ENCODE data around the gene PARD3B.

Gene PARD3B

DNA sequence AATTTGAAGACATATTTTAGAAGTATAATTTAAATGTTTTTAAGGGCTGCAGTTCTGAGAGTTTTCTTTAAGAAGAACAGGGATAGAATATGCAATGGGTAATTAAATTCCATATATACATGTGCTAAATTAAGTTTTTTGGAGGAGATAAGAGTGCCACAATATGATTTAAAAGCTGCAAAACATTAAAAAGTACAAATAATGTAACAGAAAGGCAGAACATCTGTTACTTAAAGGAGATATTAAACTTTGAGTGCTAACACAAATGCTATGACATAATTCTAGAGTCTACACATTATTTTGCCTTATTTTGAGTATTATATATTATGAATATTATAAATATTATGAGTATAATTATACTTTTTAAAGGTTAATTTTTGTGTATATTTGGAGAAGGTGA, 102.4 kb downstream of the PARD3B start:
- DNase-seq (ENCODE audit: extremely low spot score, insufficient read length, low read depth) (no peak), FAIRE-seq (no peak)

DNA sequence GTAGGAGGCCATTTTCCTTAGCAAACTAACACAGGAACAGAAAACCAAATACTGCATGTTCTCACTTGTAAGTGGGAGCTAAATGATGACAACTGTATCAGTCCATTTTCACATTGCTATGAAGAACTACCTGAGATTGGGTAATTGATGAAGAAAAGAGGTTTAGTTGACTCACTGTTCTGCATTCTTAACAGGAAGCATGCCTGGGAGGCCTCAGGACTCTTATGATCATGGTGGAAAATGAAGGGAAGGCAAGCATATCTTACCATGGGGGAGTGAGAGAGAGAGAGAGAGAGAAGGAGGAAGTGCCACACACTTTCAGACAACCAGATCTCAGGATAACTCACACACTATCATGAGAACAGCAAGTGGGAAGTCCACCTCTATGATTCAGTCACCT, 105.3 kb downstream of the PARD3B start:
- no peak for DNase-seq (ENCODE audit: extremely low spot score, insufficient read length, low read depth)
- no peak for FAIRE-seq

DNA sequence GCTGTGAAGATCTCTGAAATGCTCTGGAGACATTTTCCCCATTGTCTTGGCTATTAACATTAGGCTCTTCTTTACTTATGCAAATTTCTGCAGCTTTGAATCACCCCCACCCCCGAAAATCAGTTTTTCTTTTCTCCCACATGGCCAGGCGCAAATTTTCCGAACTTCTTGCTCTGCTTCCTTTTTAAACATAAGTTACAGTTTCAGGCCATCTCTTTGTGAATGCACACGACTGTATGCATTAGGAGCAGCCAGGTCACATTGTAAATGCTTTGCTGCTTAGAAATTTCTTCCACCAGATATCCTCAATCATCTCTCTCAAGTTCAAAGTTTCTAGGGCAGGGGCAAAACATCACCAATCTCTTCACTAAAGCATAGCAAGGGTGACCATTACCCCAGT, 106.8 kb downstream of the PARD3B start:
- FAIRE-seq, result no peak
- DNase-seq (ENCODE audit: extremely low spot score, insufficient read length, low read depth), result no peak

DNA sequence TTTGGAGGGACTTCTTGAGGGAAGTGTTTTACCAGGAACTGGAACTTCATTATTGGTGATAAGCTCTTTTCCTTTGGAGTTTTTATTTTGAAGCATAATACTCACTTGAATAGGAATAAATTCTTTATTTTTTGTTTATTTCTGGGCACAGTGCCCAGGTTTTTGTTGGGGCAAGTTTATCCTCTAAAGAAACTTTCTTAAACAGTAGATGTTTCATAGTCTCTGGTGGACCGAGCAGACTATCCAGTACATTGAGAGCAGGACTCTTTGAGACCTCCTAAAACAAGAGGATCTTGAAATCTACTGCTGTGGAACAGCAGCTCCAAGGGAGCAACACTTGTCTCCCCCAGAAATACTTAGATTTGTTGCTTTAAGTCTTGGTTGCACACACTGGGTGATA, 109.4 kb downstream of the PARD3B start:
- DNase-seq (ENCODE audit: extremely low spot score, insufficient read length, low read depth) (no peak), FAIRE-seq (no peak)

DNA sequence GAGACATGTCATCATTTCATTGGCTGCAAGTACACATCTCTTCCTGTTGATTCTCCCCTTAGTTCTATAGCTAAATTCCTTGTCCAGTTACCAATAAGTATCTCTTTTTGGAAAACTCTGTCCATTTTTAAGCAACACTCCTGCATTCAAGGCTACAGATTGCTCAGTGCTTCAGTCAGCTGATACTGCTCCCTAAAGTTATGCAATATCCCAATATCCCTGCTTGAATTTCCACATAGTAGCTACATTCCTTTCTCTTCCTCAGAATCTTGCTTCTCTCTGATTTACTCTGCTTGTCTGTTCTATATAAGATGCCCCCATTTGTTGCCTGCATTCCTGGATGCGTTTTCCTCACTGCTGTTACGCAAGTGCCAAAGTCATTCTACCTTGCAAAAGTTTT, 109.8 kb downstream of the PARD3B start:
- DNase-seq (ENCODE audit: extremely low spot score, insufficient read length, low read depth) (no peak), FAIRE-seq (no peak)

DNA sequence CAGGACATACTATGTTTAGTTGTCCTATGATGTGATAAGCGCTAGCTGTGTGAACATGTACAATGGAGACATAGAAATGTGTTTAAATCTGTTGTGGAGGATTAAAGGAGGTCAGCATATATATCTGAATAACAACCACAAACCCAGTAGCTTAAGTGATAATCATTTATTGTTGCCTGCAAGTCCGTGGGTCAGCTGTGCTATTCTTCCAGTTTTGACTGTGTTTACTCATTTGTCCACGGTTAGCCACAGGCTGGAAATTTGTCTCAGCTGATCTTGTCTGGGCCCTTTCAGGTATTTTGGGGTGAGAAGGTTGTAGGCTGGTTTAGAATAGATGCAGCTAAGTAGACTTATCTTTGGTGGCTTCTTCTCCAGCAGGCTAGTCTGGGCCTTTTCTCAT, 110.4 kb downstream of the PARD3B start:
- no peak for FAIRE-seq
- no peak for DNase-seq (ENCODE audit: extremely low spot score, insufficient read length, low read depth)

DNA sequence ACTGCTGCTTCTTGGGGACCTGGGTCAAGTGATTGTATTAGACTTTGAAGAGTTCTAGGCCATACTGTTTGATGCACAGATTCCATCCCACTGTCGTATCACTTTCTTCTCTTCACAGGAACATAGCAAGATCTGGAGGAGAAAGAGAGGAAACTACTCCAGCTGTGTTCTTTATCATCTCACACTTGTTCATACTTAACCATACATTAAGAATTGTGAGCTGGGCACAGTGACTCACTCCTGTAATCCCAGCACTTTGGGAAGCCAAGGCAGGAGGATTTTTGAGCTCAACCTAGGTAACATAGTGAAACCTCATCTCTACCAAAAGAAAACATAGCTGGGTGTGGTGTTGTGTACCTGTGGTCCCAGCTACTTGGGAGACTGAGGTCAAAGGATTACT, 111.7 kb downstream of the PARD3B start:
- FAIRE-seq, result no peak
- no peak for DNase-seq (ENCODE audit: extremely low spot score, insufficient read length, low read depth)

DNA sequence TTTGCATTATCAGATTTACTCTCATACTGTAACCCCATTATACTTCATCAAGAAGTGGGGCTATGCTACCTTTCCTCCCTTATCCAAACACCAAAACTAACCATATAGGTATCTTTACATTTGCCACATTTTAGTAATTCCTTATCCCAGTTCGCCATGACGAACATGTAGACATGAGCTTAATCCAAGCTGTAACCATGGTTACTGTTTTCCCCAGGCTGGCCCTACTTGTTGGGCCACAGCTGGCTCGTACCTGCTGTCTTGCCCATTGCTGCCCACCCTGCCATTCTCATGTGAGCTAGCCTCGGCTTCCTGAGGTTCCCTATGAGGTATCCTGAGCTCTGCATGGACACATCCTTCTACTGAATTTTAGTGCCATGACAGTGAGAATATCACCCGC, 117.7 kb downstream of the PARD3B start:
- FAIRE-seq (no peak), DNase-seq (ENCODE audit: extremely low spot score, insufficient read length, low read depth) (no peak)

DNA sequence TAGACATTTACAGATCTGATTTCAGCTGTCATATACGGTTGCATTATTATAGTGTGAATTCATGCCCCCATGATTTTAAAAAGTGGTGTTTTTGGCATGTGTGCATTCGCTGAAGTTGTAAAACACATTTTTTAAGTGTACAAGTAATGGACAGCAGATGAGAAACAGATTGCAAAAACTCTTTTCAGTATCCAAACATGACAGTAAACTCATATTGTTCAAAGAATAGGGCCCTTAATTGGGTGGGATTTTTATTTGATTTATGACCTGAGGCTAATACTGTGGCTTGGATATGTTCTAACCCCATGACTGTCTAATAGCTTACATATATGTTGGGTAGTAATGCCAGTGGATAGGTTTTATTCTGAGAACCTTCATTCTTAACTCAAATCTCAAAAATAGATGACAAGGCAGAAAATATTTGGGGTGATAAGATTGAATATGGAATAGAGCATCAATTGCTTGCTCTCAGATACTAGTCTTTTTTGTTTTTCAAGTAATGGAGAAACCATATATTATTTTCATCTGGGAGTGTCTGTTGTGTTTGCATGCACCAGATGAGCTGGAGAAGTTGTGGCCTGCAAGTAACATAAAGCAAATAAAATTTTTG, 118.6 kb downstream of the PARD3B start:
- FAIRE-seq (no peak), DNase-seq (ENCODE audit: extremely low spot score, insufficient read length, low read depth) (no peak)

DNA sequence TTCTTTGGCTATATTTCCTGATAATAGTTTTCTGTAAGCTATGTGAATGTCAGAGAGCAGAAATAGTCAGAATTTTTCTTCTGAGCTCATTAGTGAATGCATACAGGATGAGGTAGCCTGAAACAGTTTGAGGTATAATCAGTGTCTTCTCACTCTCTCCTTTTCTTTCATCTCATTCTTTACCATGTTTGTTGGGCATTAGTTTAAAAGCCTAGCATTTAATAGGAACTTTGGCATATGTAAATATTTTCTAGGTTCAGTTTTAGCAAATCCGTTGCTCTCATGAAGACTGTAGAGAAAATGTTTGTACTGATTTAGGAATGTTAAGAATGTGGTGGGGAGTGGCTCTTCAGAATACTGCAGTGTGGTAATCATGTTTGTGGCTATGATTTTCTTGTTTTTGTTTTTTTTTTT, 119.4 kb downstream of the PARD3B start:
- no peak for DNase-seq (ENCODE audit: extremely low spot score, insufficient read length, low read depth)
- no peak for FAIRE-seq

DNA sequence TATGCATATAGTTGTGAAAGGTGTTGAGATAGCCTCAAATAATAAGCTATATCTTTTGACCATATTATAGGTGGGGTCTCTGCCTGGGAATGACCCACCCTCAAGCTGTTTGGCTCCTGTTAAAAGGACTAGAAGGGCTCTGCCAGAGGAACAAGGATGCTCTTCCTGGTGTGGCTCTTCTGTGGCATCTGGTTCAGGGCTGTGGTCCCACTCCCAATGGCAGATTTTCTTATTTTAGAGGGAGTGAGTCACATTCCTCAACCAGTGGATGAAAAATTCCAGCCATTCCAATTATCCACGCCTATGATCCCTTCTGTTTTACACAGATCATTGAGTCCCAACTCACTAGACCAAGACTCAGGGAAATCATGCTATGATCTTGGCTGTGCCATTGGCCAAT, 119.9 kb downstream of the PARD3B start:
- no peak for FAIRE-seq
- DNase-seq (ENCODE audit: extremely low spot score, insufficient read length, low read depth), result no peak

DNA sequence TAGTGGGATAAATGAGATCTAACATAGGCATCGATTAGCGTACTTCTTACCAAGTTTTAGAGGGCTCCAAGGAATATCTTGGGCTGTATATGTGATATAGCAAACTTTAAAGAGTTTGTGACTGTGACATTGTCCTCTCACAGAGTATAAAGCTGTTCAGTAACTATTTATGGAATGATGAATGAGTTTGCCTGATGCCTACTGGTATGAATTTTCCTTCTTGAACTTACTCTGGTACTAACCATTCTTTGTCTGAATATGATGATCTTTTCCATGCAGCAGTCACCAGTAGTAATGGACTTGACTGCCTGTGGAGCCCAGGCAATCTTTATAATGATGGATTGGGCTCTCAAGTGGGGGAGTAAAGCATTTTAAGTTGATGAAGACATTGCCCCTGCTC, 120.5 kb downstream of the PARD3B start:
- FAIRE-seq, result no peak
- no peak for DNase-seq (ENCODE audit: extremely low spot score, insufficient read length, low read depth)

DNA sequence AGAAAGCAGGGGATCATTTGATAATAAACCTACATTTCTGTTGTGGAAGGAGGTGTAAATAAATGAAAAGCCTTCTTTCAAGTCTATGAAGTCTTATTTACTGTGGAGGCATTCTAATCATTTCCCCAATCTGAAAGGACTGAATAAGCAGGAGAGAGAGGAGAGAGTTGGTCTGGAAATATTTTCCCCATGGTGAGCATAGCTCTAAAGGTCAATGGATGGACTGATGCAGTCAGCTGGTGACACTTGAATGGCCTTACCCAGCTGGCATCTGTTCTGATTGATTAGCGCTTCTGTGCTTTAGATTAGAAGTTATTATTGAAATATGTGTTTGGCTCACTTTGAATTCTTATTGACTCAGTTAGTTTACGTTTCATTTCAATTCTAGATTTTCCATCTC, 122.7 kb downstream of the PARD3B start:
- no peak for DNase-seq (ENCODE audit: extremely low spot score, insufficient read length, low read depth)
- FAIRE-seq, result no peak

DNA sequence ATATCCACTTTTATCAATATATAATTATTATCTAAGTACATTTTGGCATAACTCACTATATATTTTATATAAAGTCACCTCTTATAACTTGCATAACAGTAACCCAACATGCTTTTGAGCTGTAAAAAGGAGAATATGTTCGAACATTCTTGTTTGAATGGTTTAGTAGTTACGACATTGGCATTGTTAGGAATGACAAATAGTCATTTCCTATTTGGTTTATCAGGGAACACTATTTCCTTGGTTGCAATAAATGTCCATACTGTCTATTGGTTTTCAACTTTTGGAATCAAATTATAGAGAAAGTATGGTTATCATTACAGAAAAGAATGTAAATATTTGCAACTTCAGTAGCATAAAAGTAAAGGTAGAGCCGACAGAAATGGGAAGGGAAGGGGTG, 124.1 kb downstream of the PARD3B start:
- DNase-seq (ENCODE audit: extremely low spot score, insufficient read length, low read depth) (no peak), FAIRE-seq (no peak)

DNA sequence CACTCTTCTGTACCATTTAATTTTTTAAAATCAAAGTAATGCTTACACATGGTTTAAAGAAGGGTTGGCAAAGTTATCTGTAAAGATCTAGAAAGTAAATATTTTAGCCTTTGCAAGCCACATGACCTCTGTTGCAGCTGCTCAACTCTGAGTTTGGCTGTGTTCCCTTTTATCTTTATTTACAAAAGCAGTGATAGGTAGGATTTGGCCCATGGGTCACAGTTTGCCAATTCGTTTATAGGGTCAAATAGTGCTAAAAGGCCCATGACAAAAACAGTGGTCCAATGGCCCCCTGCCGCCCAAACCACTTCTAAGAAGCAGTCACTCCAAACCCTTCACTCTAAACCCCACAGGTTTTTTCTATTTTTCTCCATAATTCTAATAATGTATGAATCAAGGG, 124.8 kb downstream of the PARD3B start:
- FAIRE-seq, result no peak
- DNase-seq (ENCODE audit: extremely low spot score, insufficient read length, low read depth), result no peak

DNA sequence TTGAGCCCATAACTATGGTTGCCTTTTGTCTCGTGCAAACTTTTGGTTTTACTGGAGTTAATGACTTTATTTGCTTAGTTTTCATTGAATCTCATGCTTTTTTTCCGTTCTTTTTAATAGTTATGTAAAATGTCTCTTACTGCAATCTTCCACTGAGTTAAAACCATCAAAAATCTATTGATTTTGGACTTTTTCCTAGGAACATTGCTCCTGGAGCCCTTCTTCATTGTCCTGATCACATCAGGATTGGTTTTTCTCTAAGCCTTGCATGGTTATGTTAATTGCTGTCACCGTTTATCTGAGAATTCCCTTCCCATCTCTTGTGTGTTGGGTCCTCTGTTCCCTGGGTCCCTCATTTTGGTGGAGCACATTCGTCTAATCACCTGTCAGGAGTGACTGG, 125.5 kb downstream of the PARD3B start:
- DNase-seq (ENCODE audit: extremely low spot score, insufficient read length, low read depth) (no peak), FAIRE-seq (no peak)

DNA sequence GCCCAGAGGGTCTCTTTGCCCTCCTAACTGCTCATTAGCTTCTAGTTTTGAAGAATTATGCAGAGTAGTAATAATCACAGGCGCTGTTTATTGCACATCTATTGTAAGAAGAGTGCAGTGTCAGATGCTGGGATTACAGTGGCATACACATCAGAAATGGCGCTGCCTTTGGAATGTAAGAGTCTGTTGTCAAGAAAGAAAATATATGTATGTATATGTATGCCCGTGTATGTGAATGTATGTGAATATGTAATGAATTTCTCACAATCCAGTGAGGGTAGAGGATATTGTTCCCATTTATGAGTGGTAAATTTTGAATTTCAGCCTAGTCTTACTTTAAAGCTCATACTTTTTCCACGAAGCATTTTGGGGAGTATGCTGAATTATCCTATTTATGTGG, 127.5 kb downstream of the PARD3B start:
- FAIRE-seq, result no peak
- no peak for DNase-seq (ENCODE audit: extremely low spot score, insufficient read length, low read depth)

DNA sequence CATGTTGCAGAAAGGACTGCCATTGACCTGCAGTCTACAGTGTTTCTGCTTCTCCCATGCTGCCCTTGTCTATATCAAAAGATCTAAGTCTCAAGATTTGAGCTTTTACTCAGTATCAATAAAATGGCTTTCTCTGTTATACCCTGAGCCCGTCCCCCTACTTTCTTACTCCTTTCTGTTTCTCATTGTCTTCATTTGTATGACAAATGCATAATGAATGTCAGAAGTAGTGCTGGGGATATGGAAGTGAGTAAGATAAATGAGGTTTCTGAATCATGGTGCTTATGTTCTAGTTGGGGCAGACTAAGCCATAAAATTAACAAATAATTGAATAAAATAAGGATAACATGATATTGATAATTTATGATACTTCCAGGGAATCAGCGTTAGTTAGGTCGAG, 128.6 kb downstream of the PARD3B start:
- no peak for FAIRE-seq
- no peak for DNase-seq (ENCODE audit: extremely low spot score, insufficient read length, low read depth)

DNA sequence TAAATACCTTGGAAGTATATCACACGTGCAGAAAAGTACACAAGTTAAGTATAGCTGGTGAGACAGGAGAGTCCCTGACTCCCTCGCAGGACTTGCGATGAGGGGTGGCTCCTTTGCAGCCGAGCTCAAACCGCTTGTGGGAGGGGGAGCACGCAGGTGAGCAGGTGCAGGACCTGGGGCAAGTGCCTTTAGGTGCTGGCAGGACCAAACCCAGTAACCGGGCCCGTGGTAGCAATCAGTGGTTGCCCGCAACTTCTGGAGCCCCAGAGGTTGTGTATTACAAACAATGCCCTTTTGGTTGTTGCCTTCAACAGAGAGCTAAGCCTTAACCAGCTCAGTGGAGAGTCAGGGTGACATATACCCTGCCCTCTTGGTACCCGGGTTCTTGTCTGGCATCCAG, 132.8 kb downstream of the PARD3B start:
- no peak for FAIRE-seq

DNA sequence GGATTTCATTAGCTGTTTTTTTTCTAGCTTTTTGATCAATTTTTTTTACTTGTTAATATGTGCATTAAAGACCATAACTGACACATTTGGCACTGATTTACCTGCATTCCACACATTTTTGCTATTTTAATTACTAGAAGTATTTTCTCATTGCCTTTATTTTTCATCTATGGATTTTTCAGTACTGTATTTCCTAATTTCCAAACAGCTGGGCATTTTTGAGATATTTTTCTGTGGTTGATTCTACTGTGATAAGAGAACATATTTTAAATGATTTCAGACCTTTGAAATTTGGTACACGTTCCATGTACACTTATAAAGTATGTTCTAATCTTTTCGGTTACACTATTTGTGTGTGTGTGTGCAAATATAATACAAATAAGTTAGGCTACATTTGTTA, 135.3 kb downstream of the PARD3B start:
- FAIRE-seq, result no peak

More for the DNA sequence above, 132.8 kb downstream of the PARD3B start:
- DNase-seq (ENCODE audit: extremely low spot score, insufficient read length, low read depth), result no peak

DNA sequence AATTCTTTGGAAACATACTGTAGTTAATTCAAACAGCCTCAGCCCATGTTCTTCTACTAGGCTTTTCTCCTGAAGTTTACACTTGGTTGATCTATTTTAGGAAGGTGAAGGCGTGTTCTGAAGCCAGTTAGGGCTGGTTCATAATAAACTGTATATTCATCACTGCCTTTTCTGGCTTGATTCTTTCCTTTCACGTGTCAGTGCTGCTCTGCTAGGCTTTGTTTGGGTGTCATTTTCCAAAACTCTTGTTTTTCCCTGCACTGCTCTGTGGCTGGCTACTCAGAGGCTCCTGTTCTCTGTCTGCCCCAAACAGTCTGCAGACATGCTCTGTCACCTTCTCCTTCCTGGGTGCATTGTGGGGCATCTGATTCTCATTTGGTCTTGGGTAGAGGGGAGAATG, 136.1 kb downstream of the PARD3B start:
- DNase-seq (ENCODE audit: extremely low spot score, insufficient read length, low read depth), result no peak
- no peak for FAIRE-seq

More for the DNA sequence above, 135.3 kb downstream of the PARD3B start:
- DNase-seq (ENCODE audit: extremely low spot score, insufficient read length, low read depth), result no peak

DNA sequence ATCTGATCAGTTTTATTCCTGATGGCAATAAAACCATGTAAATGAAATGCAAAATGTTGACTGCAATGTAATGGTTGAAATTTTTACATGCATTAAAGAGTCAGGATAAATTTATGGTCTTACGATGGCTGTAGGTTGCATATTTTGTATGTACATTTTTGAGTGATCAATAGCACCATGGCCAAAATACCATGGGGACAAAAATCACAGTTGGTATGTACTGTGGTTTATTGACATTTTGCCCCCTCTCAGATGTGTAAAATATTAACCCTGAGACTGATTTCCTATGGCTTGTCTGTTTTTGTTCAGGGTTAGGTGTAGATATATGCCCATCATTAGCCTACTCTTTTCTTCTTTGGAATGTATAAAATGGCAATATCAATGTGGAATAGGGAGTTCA, 138.1 kb downstream of the PARD3B start:
- DNase-seq (ENCODE audit: extremely low spot score, insufficient read length, low read depth) (no peak), FAIRE-seq (no peak)

DNA sequence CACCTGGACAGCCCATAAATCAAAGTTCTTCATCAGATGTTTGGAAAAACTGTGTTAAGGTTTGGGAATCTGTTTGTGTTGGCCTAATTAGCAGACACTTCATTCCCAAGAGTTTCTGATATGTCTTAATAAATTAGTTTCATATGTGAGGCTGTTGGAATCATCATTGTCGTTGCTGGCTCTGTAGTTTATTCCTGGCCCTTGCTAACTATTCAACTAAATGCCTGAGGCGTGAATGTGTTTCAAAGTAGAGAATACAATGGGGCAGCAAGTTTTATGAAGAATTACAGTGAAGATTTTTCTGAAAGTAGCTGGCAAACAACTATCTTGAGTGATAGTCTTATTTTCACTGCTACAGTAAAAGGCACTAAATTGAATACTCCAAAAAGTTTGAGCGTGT, 141.1 kb downstream of the PARD3B start:
- FAIRE-seq, result no peak
- DNase-seq (ENCODE audit: extremely low spot score, insufficient read length, low read depth), result no peak

Data from GM18507 (cell line).